NCI-H2227 treated with DMSO at 0.1 percent for 48 hours (cell line): ENCODE data around the gene ZNF45.
"Not testable (repeated sequence)": the region's sequence is repeated elsewhere in the genome, so short reads cannot be mapped to it uniquely, and the experiment has no call there.

Experiments used
- DNase-seq: peaks from one replicate; lab custom pipeline; 2025; lab: John Stamatoyannopoulos, UW

Gene ZNF45

DNA sequence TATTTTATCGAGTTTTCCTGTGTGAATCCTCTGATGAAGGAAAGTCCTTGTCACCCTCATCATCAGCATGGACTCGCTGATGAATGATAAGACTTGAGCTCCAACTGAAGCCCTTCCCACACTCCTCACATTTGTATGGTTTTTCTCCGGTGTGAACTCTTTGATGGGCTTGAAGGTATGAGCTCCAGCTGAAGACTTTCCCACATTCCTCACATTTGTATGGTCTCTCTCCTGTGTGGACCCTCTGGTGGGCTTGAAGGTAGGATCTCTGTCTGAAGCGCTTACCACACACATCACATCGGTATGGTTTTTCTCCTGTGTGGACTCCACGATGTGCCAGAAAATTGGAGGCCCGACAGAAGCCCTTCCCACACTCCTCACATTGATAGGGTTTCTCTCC lies 21.7 kb downstream of the ZNF45 start:
- DNase-seq, result no peak

DNA sequence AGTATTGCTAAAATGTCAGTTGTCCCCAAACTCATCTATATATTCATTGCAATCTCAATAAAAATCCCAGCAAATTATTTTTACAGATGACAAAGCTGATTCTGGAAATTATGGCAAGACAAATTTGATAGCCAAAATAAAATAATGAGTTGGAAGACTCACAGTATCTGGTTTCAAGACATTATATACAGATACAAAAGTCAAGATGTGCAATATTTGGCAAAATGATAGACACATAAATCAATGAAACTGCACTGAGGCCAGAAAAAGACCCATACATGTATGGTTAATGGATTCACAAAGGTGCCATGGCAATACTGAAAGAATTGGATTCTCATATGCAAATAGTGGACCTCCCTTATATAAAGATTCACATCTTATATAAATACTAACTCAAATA lies 24.2 kb downstream of the ZNF45 start:
- DNase-seq, result no peak

DNA sequence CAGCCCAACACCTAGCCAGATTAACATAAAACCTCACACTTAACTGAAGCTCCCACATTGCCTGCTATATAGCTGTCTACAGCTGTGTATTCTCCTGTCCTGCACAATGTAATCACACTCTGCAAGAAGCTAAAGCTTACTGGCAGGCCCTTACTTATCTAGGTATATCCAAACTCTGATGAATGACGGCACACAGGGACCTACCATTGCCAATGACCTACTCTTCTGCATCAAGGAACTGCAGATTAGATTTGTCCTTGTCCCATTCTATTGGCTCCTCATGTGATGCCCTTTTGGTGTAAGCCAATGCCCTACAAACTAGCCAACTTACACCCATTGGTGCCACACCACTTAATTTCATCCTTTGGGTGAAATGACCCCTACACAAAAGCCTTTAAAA lies 26.4 kb downstream of the ZNF45 start:
- no peak for DNase-seq

DNA sequence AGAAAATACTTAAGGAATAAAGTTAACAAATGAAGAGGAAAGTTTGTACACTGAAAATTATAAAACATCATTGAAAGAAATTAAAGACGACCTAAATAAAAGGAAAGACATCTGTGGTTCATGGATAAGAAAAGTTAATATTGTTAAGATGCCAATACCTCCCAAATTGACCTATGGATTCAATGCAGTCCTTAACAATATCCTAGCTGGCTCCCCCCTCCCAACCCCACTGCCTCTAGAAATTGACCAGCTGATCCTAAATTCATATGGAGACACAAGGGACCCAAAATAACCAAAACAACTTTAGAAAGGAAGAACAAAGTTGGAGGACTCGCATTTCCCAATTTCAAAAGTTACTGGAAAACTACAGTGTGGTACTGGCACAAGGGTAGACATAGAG lies 28.3 kb downstream of the ZNF45 start:
- DNase-seq, result no peak

DNA sequence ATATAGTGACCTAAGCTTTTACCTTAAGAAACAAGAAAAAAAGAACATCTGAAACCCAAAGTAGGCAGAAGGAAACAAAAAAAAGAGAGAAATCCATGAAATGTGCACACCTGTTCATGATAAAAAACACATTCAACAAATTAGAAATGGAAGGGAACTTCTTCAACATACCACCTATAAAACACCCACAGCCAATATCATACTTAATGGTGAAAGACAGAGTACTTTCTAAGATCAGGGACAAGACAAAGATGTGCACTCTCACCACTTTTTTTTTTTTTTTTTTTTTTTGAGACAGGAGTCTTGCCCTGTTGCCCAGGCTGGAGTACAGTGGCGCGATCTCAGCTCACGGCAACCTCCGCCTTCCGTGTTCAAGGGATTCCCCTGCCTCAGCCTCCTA lies 29.2 kb downstream of the ZNF45 start:
- no peak for DNase-seq

DNA sequence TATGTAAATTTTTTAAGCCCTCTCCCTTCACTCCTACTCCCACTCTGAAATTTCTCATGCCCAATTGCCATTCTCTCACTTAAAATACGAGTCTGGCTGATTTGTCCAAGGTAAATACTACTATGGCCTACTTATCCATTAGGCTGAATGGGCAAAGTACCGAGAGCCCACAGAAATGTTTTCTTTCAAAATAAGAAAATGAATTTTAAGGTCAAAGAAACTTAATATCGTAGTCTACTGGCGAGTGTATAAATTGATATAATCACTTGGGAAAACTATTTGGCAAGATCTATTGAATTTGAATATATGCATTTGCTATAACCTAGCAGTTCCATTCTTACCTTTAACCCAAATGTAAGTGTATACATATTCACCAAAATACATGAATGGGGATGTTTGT lies 32.7 kb downstream of the ZNF45 start:
- DNase-seq, result no peak

DNA sequence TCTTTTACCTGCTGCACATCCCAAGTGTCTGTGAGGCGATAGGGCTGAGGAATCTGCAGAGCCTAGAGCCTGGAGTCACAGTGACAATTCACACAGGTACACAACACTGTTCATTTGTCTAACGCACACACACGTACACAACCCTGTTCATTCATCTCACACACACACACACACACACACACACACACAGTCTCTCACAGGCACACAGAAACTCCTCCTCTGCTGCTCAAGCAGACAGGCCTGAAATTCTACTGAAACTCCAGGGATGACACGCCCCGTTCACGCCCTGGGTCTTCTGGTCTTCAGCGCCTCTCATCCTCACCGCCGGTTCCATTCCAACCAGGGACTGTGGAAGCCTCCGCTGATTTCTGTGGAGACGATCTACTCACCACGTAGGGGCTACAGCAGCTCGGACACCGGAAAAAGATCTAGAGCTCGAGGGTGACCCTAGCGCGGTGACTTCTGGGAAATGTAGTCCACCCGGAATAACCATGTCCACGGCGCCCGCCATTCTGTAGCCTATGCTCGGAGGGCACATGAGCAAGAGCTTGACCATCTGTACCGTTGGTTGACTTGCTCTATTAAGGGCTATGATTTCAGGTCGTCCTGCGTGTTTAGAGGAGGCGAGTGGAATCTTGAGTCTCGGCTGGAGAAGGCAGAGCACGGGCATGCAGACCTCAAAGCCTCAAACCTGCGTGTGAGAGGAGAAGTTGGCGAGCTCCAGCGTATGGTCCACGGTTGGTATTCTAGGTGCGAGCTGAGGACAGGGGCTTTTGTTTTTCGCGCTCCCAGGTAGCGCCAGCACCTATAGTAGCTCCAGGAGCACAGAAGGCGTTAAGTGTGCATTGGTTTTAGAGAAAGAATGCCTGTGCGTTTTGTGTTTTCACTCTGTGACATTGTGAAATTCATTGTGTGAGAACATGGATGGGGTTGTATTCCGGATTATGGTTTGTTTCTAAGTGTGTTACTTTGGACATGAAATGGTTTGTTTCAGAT lies 33.4 kb downstream of the ZNF45 start:
- peak; percentile 74 for DNase-seq

DNA sequence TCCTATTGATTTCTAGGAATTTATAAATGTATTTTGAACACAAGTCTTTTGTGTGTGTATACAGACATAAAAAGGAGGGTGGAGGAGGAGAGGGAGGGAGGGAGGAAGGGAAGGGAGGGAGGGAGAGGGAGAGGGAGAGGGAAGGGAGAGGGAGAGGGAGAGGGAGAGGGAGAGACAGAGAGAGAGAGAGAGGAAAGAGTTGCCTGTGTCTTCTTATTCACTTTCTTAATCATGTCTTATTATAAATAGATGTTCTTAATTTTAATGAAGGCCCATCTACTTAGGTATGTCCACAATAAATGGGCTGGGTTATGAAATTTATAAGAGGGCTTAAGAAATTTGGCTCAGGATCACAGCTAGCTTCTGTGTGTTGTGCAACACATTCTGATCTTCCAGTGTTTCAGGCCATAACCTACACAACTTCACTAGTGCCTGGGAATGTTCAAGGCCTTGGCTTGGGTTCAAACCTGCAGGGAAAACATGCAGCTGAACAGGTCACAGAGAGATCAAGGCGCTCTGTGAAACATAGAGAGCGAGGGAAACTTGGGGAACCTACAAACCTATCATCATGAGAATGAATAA lies 39.3 kb downstream of the ZNF45 start:
- no peak for DNase-seq

DNA sequence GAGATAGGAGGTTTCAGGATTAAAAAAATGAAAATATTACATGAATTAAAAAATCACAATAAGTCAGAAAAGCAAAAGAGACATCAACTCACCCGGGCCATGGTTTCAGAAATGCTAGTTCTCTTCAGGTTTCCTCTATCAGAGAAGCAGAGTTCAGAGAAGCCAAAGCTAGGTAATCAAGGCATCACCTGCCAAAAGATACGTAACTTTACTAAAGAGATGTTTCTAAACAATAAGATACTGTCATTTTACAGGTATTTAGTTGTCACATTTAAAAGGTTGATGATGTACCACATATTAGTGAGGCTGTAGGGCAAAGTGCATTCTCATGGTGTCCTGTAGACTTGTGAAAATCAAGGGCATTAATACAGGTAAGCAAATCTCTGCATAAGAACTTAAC lies 51.2 kb downstream of the ZNF45 start, which contains the start of gene ZNF404:
Gene ZNF404, minus strand, starts transcription at position 101 of the 400 bp plus-strand sequence.
- DNase-seq, result no peak

DNA sequence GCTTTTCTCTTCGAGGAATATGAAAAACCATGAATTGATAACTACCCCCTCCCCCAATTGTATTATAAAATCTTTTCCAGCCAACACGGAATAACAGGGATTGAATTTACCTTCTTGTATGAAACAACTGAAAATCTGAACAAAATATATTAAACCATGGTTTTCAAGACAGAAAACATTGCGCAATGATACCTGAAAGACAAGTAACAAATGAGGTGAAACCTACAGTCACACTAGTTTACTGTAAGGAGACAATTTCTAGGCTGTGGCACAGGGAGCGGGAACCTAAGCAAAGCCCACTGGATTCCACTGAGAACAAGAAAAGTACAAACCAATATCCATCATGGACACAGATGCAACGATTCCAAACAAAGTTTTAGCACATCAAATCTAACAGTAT lies 54.6 kb downstream of the ZNF45 start:
- no peak for DNase-seq

DNA sequence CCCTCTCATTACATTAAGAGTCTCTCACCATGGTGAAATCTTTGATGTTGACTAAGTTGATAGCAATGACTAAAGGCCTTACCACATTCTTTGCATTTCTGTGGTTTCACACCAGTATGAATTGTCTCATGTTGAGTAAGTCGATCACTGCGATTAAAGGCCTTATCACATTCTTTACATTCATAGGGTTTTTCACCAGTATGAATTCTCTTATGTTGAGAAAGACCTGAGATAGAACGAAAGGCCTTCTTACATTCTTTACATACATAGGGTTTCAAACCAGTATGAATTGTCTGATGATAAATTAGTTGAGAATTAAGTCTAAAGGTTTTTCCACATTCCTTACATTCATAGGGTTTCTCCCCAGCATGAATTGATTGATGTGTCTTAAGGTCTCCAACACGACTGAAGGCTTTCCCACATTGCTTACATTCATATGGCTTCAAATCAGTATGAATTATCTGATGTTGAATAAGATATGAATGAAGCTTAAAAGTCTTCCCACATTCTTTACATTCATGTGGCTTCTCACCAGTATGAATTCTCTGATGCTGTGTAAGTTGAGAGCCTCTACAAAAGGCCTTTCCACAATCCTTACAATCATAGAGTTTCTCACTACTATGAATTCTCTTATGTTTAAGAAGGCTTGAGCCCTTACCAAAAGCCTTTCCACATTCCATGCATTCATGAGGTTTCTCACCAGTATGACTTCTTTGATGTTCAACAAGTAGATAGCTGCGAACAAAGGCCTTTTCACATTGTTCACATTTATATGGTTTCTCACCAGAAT lies 62.3 kb downstream of the ZNF45 start:
- no peak for DNase-seq

DNA sequence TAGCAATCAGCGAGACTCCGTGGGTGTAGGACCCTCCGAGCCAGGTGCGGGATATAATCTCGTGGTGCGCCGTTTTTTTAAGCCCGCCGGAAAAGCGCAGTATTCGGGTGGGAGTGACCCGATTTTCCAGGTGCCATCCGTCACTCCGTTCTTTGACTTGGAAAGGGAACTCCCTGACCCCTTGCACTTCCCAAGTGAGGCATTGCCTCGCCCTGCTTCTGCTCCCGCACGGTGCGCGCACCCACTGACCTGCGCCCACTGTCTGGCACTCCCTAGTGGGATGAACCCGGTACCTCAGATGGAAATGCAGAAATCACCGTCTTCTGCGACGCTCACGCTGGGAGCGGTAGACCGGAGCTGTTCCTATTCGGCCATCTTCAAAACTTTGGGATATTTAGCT lies 68.2 kb downstream of the ZNF45 start:
- DNase-seq, result not testable (repeated sequence)
